H1 (cell line): ENCODE data around the gene FLRT2. TPM values are rescaled to one million over a fixed set of nuclear protein-coding genes. Genes with fewer than 3 reads are reported as not detected.
A peak's percentile ranks its signal among the peaks of the same experiment; 100 is the strongest.

Source experiments
- CTCF ChIA-PET: fragments of 300-600 bp; sonication (Branson Sonifier 250); formaldehyde crosslinking; loops from one replicate; lab custom pipeline; 2021; ENCODE audit not compliant: partially characterized antibody; lab: Charles Lee
- POLR2A ChIA-PET: fragments of 300-600 bp; sonication (Branson Sonifier 250); formaldehyde crosslinking; loops from one replicate; lab custom pipeline; 2021; ENCODE audit warnings: inconsistent platforms; ENCODE audit not compliant: partially characterized antibody; lab: Charles Lee
- DNase-seq, 2 experiments: peaks; one replicate each; pipeline versions ENCODE4 v3.0.0 to v3.0.0-alpha.2; 2010 to 2022; ENCODE audit warnings: low spot score in 2 of 2, low read depth in 1 of 2, mixed read lengths in 1 of 2
- FAIRE-seq: peaks from 2 replicates; lab custom pipeline; 2011; peaks lifted over from hg19 to GRCh38; lab: Jason Lieb, UNC
- H2AFZ ChIP-seq: 2 replicates; pipeline ENCODE4 v1.8.1; 2012; ENCODE audit warnings: low read length, inconsistent platforms
- H2AK5ac ChIP-seq: 2 replicates; pipeline ENCODE4 v1.6.1; 2013; ENCODE audit warnings: low read depth, low read length
- H2BK120ac ChIP-seq: replicated peaks from 2 replicates; pipeline ENCODE3; 2013; ENCODE audit warnings: low read depth, low read length, inconsistent platforms
- H2BK12ac ChIP-seq: 2 replicates; pipeline ENCODE4 v1.6.1; 2013; ENCODE audit warnings: low read depth, low read length
- H2BK15ac ChIP-seq: 2 replicates; pipeline ENCODE4 v1.6.1; 2013; ENCODE audit warnings: low read length
- H2BK20ac ChIP-seq: 2 replicates; pipeline ENCODE4 v1.6.1; 2013; ENCODE audit warnings: low read length
- H2BK5ac ChIP-seq: 2 replicates; pipeline ENCODE4 v1.6.1; 2013; ENCODE audit warnings: low read depth, low read length
- H3K14ac ChIP-seq: 2 replicates; pipeline ENCODE4 v1.6.1; 2013; ENCODE audit warnings: inconsistent platforms; ENCODE audit not compliant: insufficient read length
- H3K18ac ChIP-seq: 2 replicates; pipeline ENCODE4 v1.6.1; 2013; ENCODE audit warnings: low read length; ENCODE audit errors: extremely low read depth
- H3K23ac ChIP-seq: 2 replicates; pipeline ENCODE4 v1.6.1; 2013; ENCODE audit warnings: inconsistent platforms; ENCODE audit not compliant: insufficient read length
- H3K23me2 ChIP-seq: 2 replicates; pipeline ENCODE4 v1.6.1; 2013; ENCODE audit warnings: low read depth, low read length
- H3K27ac ChIP-seq: 2 replicates; pipeline ENCODE4 v1.6.1; 2011; ENCODE audit warnings: low read depth, low read length, inconsistent platforms
- H3K27me3 ChIP-seq, 4 experiments: replicated peaks in 1 of 4; 1 replicate in 1 of 4; 2 replicates in 3 of 4; pipeline versions ENCODE4 v1.6.1 to v1.8.1; 2011 to 2013; ENCODE audit warnings: low read length in 3 of 4, mild to moderate bottlenecking in 3 of 4, inconsistent platforms in 2 of 4, mixed read lengths in 2 of 4, moderate library complexity in 1 of 4; ENCODE audit not compliant: control insufficient read depth in 3 of 4, insufficient read depth in 3 of 4; ENCODE audit errors: extremely low read depth in 1 of 4
- H3K36me3 ChIP-seq, 4 experiments: 2 replicates each; pipeline versions ENCODE4 v1.6.1 to v1.8.1; 2011 to 2013; ENCODE audit warnings: mild to moderate bottlenecking in 4 of 4, low read length in 3 of 4, moderate library complexity in 2 of 4, control low read depth in 1 of 4, inconsistent platforms in 1 of 4; ENCODE audit not compliant: insufficient read depth in 4 of 4, control insufficient read depth in 2 of 4
- H3K4ac ChIP-seq: replicated peaks from 2 replicates; pipeline ENCODE3; 2013; ENCODE audit warnings: low read length, low read depth, mixed read lengths, inconsistent platforms; ENCODE audit not compliant: insufficient read length
- H3K4me1 ChIP-seq, 4 experiments: replicated peaks in 1 of 4; 1 replicate in 1 of 4; 2 replicates in 3 of 4; pipeline versions ENCODE4 v1.6.1 to v1.8.1; 2011 to 2013; ENCODE audit warnings: low read length in 3 of 4, inconsistent platforms in 2 of 4, mixed read lengths in 1 of 4; ENCODE audit not compliant: insufficient read depth in 4 of 4, control insufficient read depth in 3 of 4
- H3K4me2 ChIP-seq, 2 experiments: 2 replicates each; pipeline versions ENCODE4 v1.6.1 to v1.8.1; 2011 to 2013; ENCODE audit warnings: low read depth in 2 of 2, low read length in 2 of 2, control low read depth in 1 of 2, inconsistent platforms in 1 of 2, mild to moderate bottlenecking in 1 of 2; ENCODE audit not compliant: insufficient read depth in 1 of 2
- H3K4me3 ChIP-seq, 4 experiments: fragments of 200-600, 300-600 bp in 1 of 4; sonication (generic), shearing (Covaris generic), sonication (Bioruptor Twin) in 1 of 4; 2 replicates each; pipeline versions ENCODE4 v1.5.1 to v1.8.1; 2011 to 2016; ENCODE audit warnings: low read length in 4 of 4, low read depth in 3 of 4, control low read depth in 2 of 4, inconsistent platforms in 2 of 4, mild to moderate bottlenecking in 2 of 4, mixed read lengths in 1 of 4, moderate library complexity in 1 of 4; ENCODE audit not compliant: insufficient read depth in 2 of 4; ENCODE audit errors: extremely low read depth in 1 of 4
- H3K56ac ChIP-seq: replicated peaks from 2 replicates; pipeline ENCODE3; 2013; ENCODE audit warnings: low read depth, mild to moderate bottlenecking, mixed read lengths, low read length, inconsistent platforms; ENCODE audit not compliant: insufficient read length
- H3K79me1 ChIP-seq: 2 replicates; pipeline ENCODE4 v1.6.1; 2013; ENCODE audit warnings: low read depth, low read length, control low read depth
- H3K79me2 ChIP-seq, 2 experiments: 2 replicates each; pipeline versions ENCODE4 v1.6.1 to v1.8.1; 2012 to 2013; ENCODE audit warnings: low read length in 2 of 2, mild to moderate bottlenecking in 2 of 2, inconsistent platforms in 1 of 2; ENCODE audit not compliant: insufficient read depth in 2 of 2, control insufficient read depth in 1 of 2
- H3K9ac ChIP-seq, 4 experiments: replicated peaks in 1 of 4; 1 replicate in 1 of 4; 2 replicates in 3 of 4; pipeline versions ENCODE4 v1.6.1 to v1.8.1; 2011 to 2013; ENCODE audit warnings: low read depth in 3 of 4, low read length in 3 of 4, control low read depth in 2 of 4, mild to moderate bottlenecking in 2 of 4, moderate library complexity in 2 of 4, inconsistent platforms in 1 of 4; ENCODE audit errors: extremely low read depth in 1 of 4
- H3K9me3 ChIP-seq, 2 experiments: 2 replicates each; pipeline versions ENCODE4 v1.6.1 to v1.8.1; 2012 to 2013; ENCODE audit warnings: mild to moderate bottlenecking in 2 of 2, moderate library complexity in 2 of 2, control low read depth in 1 of 2, inconsistent platforms in 1 of 2, low read depth in 1 of 2, low read length in 1 of 2, mixed read lengths in 1 of 2; ENCODE audit not compliant: insufficient read depth in 2 of 2
- H4K20me1 ChIP-seq, 2 experiments: replicated peaks in 1 of 2; 2 replicates each; pipeline versions ENCODE3 to v1.8.1; 2011 to 2013; ENCODE audit warnings: inconsistent platforms in 2 of 2, low read length in 2 of 2, mild to moderate bottlenecking in 1 of 2; ENCODE audit not compliant: insufficient read depth in 2 of 2, control insufficient read depth in 1 of 2
- H4K5ac ChIP-seq: 2 replicates; pipeline ENCODE4 v1.6.1; 2013; ENCODE audit warnings: low read length, low read depth, mixed read lengths, inconsistent platforms; ENCODE audit not compliant: insufficient read length
- H4K8ac ChIP-seq: 2 replicates; pipeline ENCODE4 v1.8.0; 2013; ENCODE audit warnings: mild to moderate bottlenecking, moderate library complexity, low read length, inconsistent platforms; ENCODE audit not compliant: insufficient read depth; ENCODE audit errors: extremely low read depth
- H4K91ac ChIP-seq: replicated peaks from 2 replicates; pipeline ENCODE3; 2013; ENCODE audit warnings: low read length, mixed read lengths, inconsistent platforms; ENCODE audit not compliant: insufficient read length
- BRCA1 ChIP-seq: IDR thresholded peaks from 2 replicates; pipeline ENCODE4 v1.6.1; 2012; ENCODE audit warnings: low read depth, low read length, improper control_type of control experiment
- CEBPB ChIP-seq: IDR thresholded peaks from 2 replicates; pipeline ENCODE4 v1.6.1; 2012; ENCODE audit warnings: low read depth, low read length
- CTBP2 ChIP-seq: IDR thresholded peaks from 2 replicates; pipeline ENCODE4 v1.7.0; 2011; ENCODE audit warnings: borderline replicate concordance, mild to moderate bottlenecking, moderate library complexity, mixed read lengths, low read length; ENCODE audit not compliant: insufficient read depth, insufficient read length
- EZH2 ChIP-seq: fragments of 200-600 bp; sonication (generic); IDR thresholded peaks from 2 replicates; pipeline ENCODE4 v1.7.1; 2012; ENCODE audit warnings: low read depth, mild to moderate bottlenecking, moderate library complexity, low read length, inconsistent platforms; ENCODE audit not compliant: severe bottlenecking
- GTF2F1 ChIP-seq: IDR thresholded peaks from 2 replicates; pipeline ENCODE4 v1.6.1; 2012; ENCODE audit warnings: low read depth, low read length, improper control_type of control experiment, borderline replicate concordance
- KDM1A ChIP-seq: fragments of 200-600, 300-600 bp; sonication (generic); IDR thresholded peaks from 2 replicates; pipeline ENCODE4 v1.7.1; 2016; ENCODE audit warnings: mild to moderate bottlenecking, low read length, borderline replicate concordance
- KDM5A ChIP-seq: fragments of 200-600 bp; IDR thresholded peaks from 2 replicates; pipeline ENCODE4 v1.7.1; 2012; ENCODE audit warnings: mild to moderate bottlenecking, low read length, inconsistent platforms, mixed read lengths
- MAFK ChIP-seq: IDR thresholded peaks from 2 replicates; pipeline ENCODE4 v1.6.1; 2012; ENCODE audit warnings: low read depth, mild to moderate bottlenecking, improper control_type of control experiment, low read length
- RNF2 ChIP-seq: fragments of 200-900, 300-1000 bp; sonication (generic); IDR thresholded peaks from 2 replicates; pipeline ENCODE4 v1.7.1; 2016; ENCODE audit warnings: borderline replicate concordance, low read depth, mild to moderate bottlenecking, antibody characterized with exemption, low read length; ENCODE audit not compliant: poor library complexity, severe bottlenecking; ENCODE audit errors: missing control alignments
- RXRA ChIP-seq: IDR thresholded peaks from 2 replicates; pipeline ENCODE4 v1.6.1; 2011; ENCODE audit warnings: low read depth, mild to moderate bottlenecking, low read length, moderate library complexity; ENCODE audit not compliant: insufficient read depth
- SUZ12 ChIP-seq: fragments of 200-600 bp; sonication (generic); IDR thresholded peaks from 2 replicates; pipeline ENCODE4 v1.6.1; 2012; ENCODE audit warnings: mild to moderate bottlenecking, inconsistent platforms, low read length, moderate library complexity, mixed read lengths
- WGBS, 2 experiments: shearing (Covaris generic) in 1 of 2; methylation state at CpG; one replicate each; pipeline versions ENCODE4 v1.1.6 to v1.1.7; 2013 to 2015; ENCODE audit warnings: low lambda C conversion rate in 2 of 2, mixed read lengths in 2 of 2, inconsistent platforms in 1 of 2, low coverage in 1 of 2, missing lambda C conversion rate in 1 of 2; ENCODE audit not compliant: insufficient replicate concordance in 2 of 2, insufficient coverage in 1 of 2, insufficient read length in 1 of 2; ENCODE audit errors: extremely low coverage in 1 of 2, missing lambda C conversion rate in 1 of 2; 5-methylcytosine and 5-hydroxymethylcytosine counted together
- polyA plus RNA-seq, 7 experiments: library from polyadenylated mRNA; depleted of rRNA in 3 of 7; stranded (reverse) in 5 of 7; unstranded in 2 of 7; fragments of >200 nt in 5 of 7; fragments of 200-250 nt in 2 of 7; gene quantifications; 1 replicate in 5 of 7; 2 replicates in 1 of 7; 4 replicates in 1 of 7; pipeline versions ENCODE4 v1.2.1 to v1.2.3, GENCODE V29; 2011 to 2013; ENCODE audit warnings: missing spikeins in 2 of 7, mixed read lengths in 2 of 7
- total RNA-seq: library from RNA; stranded (reverse); fragmentation: NEBNext Ultra II Directional; extraction: Animal tissue kit (Norgen Biotek cat#: 25700); gene quantifications from 2 replicates; pipeline ENCODE4 v1.2.1, GENCODE V29; 2021
- TF ChIP-seq, protein P1 (sequence below): IDR thresholded peaks from 2 replicates; pipeline ENCODE4 v1.6.1; 2011; ENCODE audit warnings: low read depth, mild to moderate bottlenecking, low read length; ENCODE audit not compliant: insufficient read depth

FLRT2 gene
- total and polyA plus RNA-seq, 2 of the 8 experiments (the other 6 are each of a cell fraction or from before 2014, with no cell fraction given), result 2.4 to 6.9 TPM

- Histone ChIP-seq H3K79me2 (no peaks in the 10 kb centered on the region), H3K27ac (no peak overlapping the region)
- CTCF ChIA-PET, result interaction anchor here (1.3 to 2.8 kb wide), 5 partner anchors 9 to 81 kb away, joined by 3 to 11 read pairs (median 3); no protein-coding TSS in a partner anchor
- TF ChIP-seq KDM5A (no peak), CEBPB (no peak), RNF2 (peak; percentile 41), KDM1A (no peak), SUZ12 (peak; percentile 76; the same call in 1 of the 2 replicates), BRCA1 (no peak), MAFK (no peak), RXRA (no peak), EZH2 (peak; percentile 51), CTBP2 (peak; percentile 78), GTF2F1 (no peak)
- TF ChIP-seq, protein P1, sequence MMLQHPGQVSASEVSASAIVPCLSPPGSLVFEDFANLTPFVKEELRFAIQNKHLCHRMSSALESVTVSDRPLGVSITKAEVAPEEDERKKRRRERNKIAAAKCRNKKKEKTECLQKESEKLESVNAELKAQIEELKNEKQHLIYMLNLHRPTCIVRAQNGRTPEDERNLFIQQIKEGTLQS, result no peak
Measured at GRCh38 chr14:85533861-85534291, 3.9 kb downstream of the FLRT2 start.

More at GRCh38 chr14:85533861-85534291, 3.9 kb downstream of the FLRT2 start:
- 1% methylated on average over 21 of the region's 28 CpGs; no CpG with 5 or more reads in 1 of the 2 experiments for WGBS, 2 experiments
- Histone ChIP-seq H3K18ac (peak overlapping the region; percentile 24; the same call in 1 of the 2 replicates), H3K36me3 (no peaks in the 10 kb centered on the region), H2BK20ac (no peak overlapping the region), H3K4me2 (peak overlapping the region; percentile 94 to 99), H3K23me2 (peaks cover 45% of the 10 kb centered on the region), H3K14ac (no peak overlapping the region), H2BK12ac (peak overlapping the region; percentile 31; the same call in 1 of the 2 replicates), H2BK5ac (no peak overlapping the region), H3K9ac (peak overlapping the region in 3 of 4 experiments; percentile 29 to 56 (median 39); a peak in 5 of 7 replicates), H3K56ac (no peak overlapping the region), H3K79me1 (no peaks in the 10 kb centered on the region), H3K27me3 (peaks cover 27 to 58% (median 49%) of the 10 kb centered on the region in 4 experiments), H4K8ac (peak overlapping the region; percentile 30; the same call in 1 of the 2 replicates), H2AFZ (no peak overlapping the region), H4K20me1 (peaks cover 2 to 3% of the 10 kb centered on the region in 2 experiments), H3K4me1 (peaks cover 6 to 36% (median 16%) of the 10 kb centered on the region in 4 experiments), H3K23ac (no peak overlapping the region), H2BK15ac (peak overlapping the region; percentile 6; the same call in 1 of the 2 replicates), H4K91ac (no peak overlapping the region), H3K4me3 (peak overlapping the region; percentile 62 to 76 (median 68)), H4K5ac (no peak overlapping the region), H2AK5ac (no peak overlapping the region), H3K9me3 (no peaks in the 10 kb centered on the region), H2BK120ac (no peak overlapping the region), H3K4ac (no peak overlapping the region)
- peak in 1 of 2 experiments; percentile 74 for DNase-seq
- POLR2A ChIA-PET, result interaction anchor here (0.9 to 2.1 kb wide), 2 partner anchors 12 to 25 kb away, joined by 3 to 7 read pairs; no protein-coding TSS in a partner anchor
- no peak for FAIRE-seq
